ENCODE measurements around the gene HSPB7.

HSPB7 gene

DNA sequence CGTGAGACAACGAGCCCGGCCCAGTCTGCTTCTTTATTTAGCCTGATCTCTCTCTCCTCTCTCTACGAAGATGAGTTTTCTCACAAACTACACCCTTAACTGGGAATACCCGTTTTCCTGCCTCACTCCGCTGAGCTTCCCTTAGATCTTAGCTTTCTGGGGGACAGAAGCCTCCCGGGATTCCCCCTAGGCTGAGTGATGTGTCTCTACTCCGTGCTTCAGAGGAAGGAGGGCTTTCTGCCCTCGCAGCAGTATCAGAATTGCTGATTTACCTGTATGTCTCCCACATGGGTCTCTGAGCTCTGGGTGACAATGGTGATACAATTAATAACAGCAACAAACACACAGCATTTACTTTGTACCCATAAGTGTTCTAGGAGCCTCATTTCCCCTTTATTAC is 43.0 kb downstream of the HSPB7 start:
- no peak for DNase-seq

DNA sequence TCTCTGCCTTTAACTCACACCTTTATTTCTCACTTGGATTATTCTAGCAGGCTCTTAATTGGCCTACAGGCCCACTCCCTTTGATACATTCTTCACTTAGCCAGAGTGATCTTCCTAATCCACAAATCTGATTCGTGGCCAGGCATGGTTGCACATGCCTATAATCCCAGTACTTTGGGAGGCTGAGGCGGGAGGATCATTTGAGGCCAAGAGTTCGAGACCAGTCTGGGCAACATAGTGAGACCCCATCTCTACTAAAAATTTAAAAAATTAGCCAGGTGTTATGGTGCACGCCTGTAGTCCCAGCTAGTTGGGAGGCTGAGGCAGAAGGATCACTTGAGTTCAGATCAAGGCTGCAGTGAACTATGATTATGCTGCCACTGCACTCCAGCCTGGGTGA is 44.1 kb downstream of the HSPB7 start:
- DNase-seq: no peak

DNA sequence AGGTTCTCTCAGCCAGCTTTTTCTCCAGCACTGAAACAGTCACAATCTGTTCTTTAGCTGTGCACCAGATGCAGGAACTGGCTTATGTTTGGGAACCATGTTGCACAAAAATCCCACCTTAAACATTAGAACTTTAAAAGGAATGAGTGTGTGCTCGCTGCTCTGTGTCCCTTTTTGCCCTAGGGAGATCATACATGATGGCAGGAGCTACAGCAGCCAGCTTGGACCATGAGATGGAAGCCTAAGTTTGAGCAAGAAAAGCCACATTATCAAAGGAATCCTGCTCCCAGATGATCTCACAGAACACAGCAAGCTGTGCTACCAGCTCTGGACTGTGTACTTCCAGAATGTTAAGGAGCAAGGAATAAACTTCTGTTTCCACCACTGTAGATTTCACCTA is 45.4 kb downstream of the HSPB7 start:
- no peak for DNase-seq

DNA sequence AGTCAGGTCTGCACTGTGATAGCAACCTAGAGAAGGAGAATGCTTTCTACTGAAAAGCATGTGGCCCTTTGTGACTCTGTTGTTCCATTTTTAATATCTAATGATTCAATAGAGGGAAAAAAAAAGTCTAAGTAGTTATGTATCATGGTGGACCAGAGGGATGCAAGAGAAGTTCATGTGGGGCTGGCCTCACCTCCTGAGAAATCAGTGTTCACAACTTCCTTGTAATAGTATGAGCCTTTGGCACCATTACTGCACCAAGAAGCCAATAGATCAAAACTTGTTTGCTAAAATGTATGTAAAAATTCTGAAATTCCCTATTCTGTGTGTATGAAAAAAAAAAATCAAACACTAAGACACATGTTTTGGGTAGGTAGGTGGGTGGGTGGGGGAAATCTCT is 46.9 kb downstream of the HSPB7 start:
- no peak for DNase-seq

DNA sequence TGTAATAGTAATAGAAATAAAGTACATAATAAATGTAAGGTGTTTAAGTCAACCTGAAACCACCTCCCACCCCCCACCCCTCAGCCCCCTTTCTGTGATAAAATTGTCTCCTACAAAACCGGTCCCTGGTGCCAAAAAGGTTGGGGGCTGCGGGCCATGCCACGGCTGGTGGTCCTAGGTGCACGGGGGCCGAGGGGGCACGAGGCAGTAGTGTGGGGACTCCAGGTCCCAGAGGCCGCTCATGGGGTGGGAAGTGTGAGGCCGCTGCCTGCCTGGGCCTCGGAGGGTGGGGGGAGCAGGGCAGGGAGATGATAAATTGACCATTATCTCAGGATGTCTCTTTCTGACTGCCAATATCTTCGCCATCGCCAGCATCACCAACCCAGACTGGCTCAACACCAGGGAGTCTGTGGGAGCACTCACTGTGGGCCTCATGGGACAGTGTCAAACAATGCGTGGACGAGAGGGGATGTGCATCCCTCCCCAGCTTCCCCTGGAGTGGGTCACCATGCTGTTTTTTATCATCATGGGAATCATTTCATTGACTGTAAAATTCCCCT is 48.4 kb downstream of the HSPB7 start:
- DNase-seq: no peak

DNA sequence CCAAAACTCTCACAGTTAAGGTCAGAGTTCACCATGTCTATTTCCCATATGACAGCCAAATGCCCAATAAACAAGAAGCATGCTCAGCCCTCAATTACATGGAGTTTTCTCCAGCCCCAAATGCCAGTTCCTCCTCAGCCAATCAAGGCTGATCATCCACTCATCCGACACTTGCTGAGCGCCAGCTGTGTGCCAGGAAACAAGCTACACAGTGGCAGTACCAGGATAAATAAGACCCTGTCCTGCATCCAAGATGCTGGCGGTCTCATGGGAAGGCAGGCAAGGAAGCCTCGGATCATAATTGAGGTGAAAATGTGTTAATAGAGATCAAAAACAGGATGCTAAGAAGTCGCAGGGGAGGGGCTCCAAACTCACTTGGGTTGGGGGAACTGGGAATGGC is 49.7 kb downstream of the HSPB7 start:
- no peak for DNase-seq

DNA sequence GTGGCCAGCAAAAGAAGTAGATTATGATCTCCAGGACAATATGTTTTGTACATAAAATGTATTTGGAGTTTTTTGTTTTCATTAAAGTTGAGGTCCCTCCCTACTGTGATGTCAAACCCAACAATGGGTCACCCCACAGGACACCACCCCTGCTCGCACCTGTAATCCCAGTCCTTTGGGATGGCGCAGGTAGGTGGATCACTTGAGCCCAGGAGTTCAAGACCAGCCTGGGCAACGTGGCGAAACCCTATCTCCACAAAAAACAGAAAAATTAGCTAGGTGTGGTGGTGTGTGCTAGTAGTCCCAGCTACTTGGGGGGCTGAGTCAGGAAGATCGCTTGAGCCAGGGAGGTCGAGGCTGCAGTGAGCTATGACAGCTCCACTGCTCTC is 50.9 kb downstream of the HSPB7 start:
- no peak for DNase-seq

DNA sequence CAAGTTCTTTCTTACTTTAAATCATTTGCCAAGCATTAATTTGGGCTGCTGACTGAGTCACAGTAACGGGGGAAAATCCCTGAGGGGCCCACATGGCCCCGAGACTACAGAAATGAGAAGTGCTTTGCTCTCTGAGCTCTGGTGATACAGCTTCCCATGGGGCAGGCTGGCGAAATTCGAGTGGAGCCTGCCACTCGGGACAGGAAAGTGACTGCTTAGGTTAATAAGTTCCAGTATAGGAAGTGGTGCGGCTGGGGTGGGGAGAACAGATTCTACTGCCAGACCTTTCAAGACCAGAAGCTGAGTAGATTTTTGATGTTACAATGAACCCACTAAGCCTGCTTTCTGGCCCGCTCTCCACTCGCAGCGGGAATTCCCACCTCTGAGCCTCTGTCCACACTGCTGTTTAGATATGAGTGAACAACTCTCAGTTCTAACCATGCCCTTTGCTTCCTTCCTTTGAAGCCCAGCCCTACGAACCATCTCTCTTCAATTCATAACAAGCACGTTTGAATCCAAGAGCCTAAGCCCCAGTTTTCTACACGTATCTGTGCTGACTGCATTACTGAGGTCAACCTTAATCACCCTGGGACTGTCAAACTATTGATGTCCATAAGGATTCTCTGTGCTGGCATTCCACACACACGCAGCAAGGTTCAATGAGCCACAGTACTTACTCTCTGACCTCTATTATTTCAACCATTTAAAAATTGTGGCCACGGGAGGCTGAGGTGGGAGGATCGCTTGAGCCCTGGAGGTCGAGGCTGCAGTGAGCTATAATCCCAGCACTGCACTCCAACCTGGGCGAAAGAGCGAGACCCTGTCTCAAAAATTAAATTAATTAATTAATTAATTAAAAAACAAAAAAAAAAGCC is 51.5 kb downstream of the HSPB7 start:
- peak; percentile 57 to 86 for DNase-seq

DNA sequence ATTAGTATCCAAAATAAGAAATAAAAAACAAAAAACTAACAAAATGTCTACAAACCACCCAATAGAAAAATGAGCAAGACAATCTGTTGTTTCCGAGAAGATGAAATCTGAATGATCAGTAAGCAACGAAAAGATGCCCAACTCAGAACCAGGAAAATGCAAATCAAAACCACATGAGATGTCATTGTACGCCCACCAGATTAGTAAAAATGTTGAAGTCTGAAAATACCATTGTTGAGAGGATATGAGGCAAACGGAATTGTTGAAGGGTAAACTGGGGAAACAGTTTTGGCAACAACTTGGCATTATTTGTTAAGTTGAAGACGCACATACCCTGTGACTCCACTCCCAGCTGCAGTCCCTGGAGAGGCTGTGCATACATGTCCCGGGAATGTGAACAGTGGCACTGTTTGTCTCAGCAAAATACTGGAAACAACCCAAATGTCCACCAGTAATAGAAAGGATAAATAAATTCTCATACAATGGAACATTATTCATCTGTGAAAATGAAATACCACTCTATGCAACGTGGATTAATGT is 52.5 kb downstream of the HSPB7 start:
- DNase-seq: no peak

Data from bone marrow (tissue), 2 donors.